Measurements from ENCODE around the gene TAT. TPM values are rescaled to one million over a fixed set of nuclear protein-coding genes. Genes with fewer than 3 reads are reported as not detected.
"Not testable (repeated sequence)": the region's sequence is repeated elsewhere in the genome, so short reads cannot be mapped to it uniquely, and the experiment has no call there.

TAT gene
- total RNA-seq, 1 experiment from 2014 or later: not detected

DNA sequence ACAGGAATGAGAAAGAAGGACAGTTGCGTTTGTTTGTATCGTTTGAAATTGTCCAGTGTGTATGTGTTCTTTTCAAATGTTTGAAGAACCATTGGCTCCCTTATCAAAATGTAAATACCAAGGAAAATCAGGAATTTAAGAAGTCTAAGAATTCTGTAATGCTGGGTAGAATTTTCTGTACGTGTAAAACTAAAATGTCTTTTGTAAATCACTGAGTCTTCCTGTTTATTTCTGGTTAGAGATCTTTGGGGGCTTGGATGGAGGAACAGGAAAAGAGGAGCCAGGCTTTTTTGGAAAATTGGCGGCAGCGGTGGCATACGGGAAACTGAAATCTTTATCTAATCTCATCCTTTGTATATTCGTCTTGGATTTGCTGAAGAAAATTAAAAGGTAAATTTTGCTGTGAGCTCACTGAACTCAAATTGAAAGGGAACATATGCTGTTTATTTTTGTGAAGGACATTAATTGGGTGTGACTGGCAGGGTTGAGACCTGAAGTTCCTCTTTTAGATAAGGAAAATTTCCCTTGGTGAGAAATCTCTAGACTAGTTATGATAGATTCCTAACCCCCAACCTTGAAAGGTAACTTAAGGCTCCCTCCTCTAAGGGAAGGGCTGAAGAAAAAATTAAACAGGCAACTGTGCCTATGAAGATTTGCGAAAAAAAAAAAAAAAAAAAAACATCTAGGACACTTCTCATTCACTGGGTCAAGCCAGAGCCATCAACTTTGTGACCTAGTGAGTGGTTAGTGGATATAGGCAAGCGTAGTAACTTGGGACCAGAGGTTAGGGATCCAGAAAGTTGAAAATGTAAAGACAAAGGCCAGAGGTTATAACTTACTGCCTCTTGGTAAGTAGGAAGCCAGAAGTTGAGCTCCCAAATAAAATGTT, 10.8 kb downstream of the TAT start:
- peaks cover 10% of the 10 kb centered on the region for H3K4me1 ChIP-seq (ENCODE audit: insufficient read depth, low read length, poor library complexity, severe bottlenecking)
- no peaks in the 10 kb centered on the region for H3K9me3 ChIP-seq (ENCODE audit: low read depth, low read length, poor library complexity, severe bottlenecking)
- no peak overlapping the region for H3K27ac ChIP-seq (ENCODE audit: low read depth, low read length, poor library complexity, severe bottlenecking)
- ChIA-PET CTCF (interaction anchor here (1.7 kb wide), 1 partner anchor 45 kb away, joined by 11 read pairs; no protein-coding TSS in a partner anchor), POLR2A (ENCODE audit: low non-redundant PET) (no interaction called here)
- no peaks in the 10 kb centered on the region for H3K27me3 ChIP-seq (replicated peaks; ENCODE audit: insufficient read depth, low read depth, low read length, poor library complexity)
- TF ChIP-seq EZH2 (IDR thresholded peaks at IDR 0.05; ENCODE audit: borderline replicate concordance, low read depth, low read length, poor library complexity, severe bottlenecking): no peak
- TF ChIP-seq, protein P1, sequence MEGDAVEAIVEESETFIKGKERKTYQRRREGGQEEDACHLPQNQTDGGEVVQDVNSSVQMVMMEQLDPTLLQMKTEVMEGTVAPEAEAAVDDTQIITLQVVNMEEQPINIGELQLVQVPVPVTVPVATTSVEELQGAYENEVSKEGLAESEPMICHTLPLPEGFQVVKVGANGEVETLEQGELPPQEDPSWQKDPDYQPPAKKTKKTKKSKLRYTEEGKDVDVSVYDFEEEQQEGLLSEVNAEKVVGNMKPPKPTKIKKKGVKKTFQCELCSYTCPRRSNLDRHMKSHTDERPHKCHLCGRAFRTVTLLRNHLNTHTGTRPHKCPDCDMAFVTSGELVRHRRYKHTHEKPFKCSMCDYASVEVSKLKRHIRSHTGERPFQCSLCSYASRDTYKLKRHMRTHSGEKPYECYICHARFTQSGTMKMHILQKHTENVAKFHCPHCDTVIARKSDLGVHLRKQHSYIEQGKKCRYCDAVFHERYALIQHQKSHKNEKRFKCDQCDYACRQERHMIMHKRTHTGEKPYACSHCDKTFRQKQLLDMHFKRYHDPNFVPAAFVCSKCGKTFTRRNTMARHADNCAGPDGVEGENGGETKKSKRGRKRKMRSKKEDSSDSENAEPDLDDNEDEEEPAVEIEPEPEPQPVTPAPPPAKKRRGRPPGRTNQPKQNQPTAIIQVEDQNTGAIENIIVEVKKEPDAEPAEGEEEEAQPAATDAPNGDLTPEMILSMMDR (conservative IDR thresholded peaks at IDR 0.05; ENCODE audit: low read depth, low read length): no peak
- intact Hi-C loops (cut with micrococcal nuclease; ENCODE audit: unreplicated experiment): loop anchor here (5.0 kb wide), 1 partner anchor 81 kb away; no protein-coding TSS in a partner anchor
- no TSS peak for BruUV-seq (replicated peaks)
- H3K4me3 ChIP-seq (ENCODE audit: low read depth, low read length, poor library complexity, severe bottlenecking): peak overlapping the region; percentile 55
- DNase-seq (ENCODE audit: low spot score): no peak
- no peaks in the 10 kb centered on the region for H3K36me3 ChIP-seq (ENCODE audit: insufficient read depth, low read length, poor library complexity, severe bottlenecking)

GRCh38 chr16:71564335-71564967, 12.4 kb downstream of the TAT start:
- intact Hi-C loops (cut with micrococcal nuclease; ENCODE audit: unreplicated experiment): no loop called here
- DNase-seq (ENCODE audit: low spot score): no peak
- H3K4me1 ChIP-seq (ENCODE audit: insufficient read depth, low read length, poor library complexity, severe bottlenecking): peaks cover 10% of the 10 kb centered on the region
- BruUV-seq (replicated peaks): no TSS peak
- H3K9me3 ChIP-seq (ENCODE audit: low read depth, low read length, poor library complexity, severe bottlenecking): no peaks in the 10 kb centered on the region
- H3K36me3 ChIP-seq (ENCODE audit: insufficient read depth, low read length, poor library complexity, severe bottlenecking): no peaks in the 10 kb centered on the region
- peak overlapping the region; percentile 55 for H3K4me3 ChIP-seq (ENCODE audit: low read depth, low read length, poor library complexity, severe bottlenecking)
- CTCF ChIA-PET: interaction anchor here (0.7 to 1.7 kb wide), 4 partner anchors 47 to 397 kb away, joined by 3 to 11 read pairs (median 6); no protein-coding TSS in a partner anchor
- H3K27ac ChIP-seq (ENCODE audit: low read depth, low read length, poor library complexity, severe bottlenecking): no peak overlapping the region
- no peaks in the 10 kb centered on the region for H3K27me3 ChIP-seq (replicated peaks; ENCODE audit: insufficient read depth, low read depth, low read length, poor library complexity)
- TF ChIP-seq, protein P1 (conservative IDR thresholded peaks at IDR 0.05; ENCODE audit: low read depth, low read length): no peak
- TF ChIP-seq EZH2 (IDR thresholded peaks at IDR 0.05; ENCODE audit: borderline replicate concordance, low read depth, low read length, poor library complexity, severe bottlenecking): no peak
- POLR2A ChIA-PET (ENCODE audit: low non-redundant PET): interaction anchor here (0.7 kb wide), 1 partner anchor 756 kb away, joined by 5 read pairs; no protein-coding TSS in a partner anchor

DNA sequence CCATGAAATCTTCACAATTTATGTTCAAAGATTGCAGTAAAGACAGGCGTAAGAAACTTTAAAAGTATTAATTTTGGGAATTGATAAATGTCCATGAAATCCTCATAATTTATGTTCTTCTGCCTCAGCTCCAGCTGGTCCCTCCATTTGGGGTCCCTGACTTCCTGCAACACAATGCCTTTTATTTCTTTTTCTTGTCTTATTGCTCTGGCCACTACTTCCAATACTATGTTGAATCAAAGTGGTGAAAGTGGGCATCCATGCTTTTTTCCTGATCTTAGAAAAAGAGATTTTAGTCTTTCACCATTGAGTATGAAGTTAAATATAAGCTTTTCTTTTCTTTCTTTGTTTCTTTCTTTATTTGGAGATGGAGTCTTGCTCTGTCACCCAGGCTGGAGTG, 14.3 kb downstream of the TAT start:
- H3K4me3 ChIP-seq (ENCODE audit: low read depth, low read length, poor library complexity, severe bottlenecking): no peak overlapping the region
- H3K36me3 ChIP-seq (ENCODE audit: insufficient read depth, low read length, poor library complexity, severe bottlenecking): no peaks in the 10 kb centered on the region
- intact Hi-C loops (cut with micrococcal nuclease; ENCODE audit: unreplicated experiment): no loop called here
- ChIA-PET CTCF (no interaction called here), POLR2A (ENCODE audit: low non-redundant PET) (no interaction called here)
- peaks cover 6% of the 10 kb centered on the region for H3K27me3 ChIP-seq (replicated peaks; ENCODE audit: insufficient read depth, low read depth, low read length, poor library complexity)
- DNase-seq (ENCODE audit: low spot score): no peak
- no peak overlapping the region for H3K27ac ChIP-seq (ENCODE audit: low read depth, low read length, poor library complexity, severe bottlenecking)
- H3K9me3 ChIP-seq (ENCODE audit: low read depth, low read length, poor library complexity, severe bottlenecking): no peaks in the 10 kb centered on the region
- no peak for TF ChIP-seq EZH2 (IDR thresholded peaks at IDR 0.05; ENCODE audit: borderline replicate concordance, low read depth, low read length, poor library complexity, severe bottlenecking)
- TF ChIP-seq, protein P1 (conservative IDR thresholded peaks at IDR 0.05; ENCODE audit: low read depth, low read length): no peak
- BruUV-seq (replicated peaks): no TSS peak
- peaks cover 10% of the 10 kb centered on the region for H3K4me1 ChIP-seq (ENCODE audit: insufficient read depth, low read length, poor library complexity, severe bottlenecking)

DNA sequence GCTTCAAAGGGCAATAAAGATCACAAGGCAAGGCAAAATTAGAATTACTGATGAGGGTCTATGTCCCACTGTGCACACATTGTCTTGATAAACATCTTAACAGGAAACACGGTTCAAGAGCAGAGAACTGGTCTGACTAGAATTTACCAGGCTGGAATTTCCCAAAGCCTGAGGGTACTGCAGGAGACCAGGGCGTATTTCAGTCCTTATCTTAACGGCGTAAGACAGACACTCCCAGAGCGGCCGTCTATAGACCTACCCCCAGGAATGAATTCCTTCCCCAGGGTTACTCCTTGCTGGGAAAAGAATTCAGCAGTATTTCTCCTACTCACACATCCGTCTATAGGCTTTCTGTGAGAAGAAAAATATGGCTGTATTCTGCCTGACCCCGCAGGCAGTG, 15.0 kb downstream of the TAT start:
- DNase-seq (ENCODE audit: low spot score); BruUV-seq (replicated peaks); POLR2A ChIA-PET (ENCODE audit: low non-redundant PET); H3K27me3 ChIP-seq (replicated peaks; ENCODE audit: insufficient read depth, low read depth, low read length, poor library complexity); intact Hi-C loops (cut with micrococcal nuclease; ENCODE audit: unreplicated experiment); H3K4me3 ChIP-seq (ENCODE audit: low read depth, low read length, poor library complexity, severe bottlenecking); H3K9me3 ChIP-seq (ENCODE audit: low read depth, low read length, poor library complexity, severe bottlenecking); H3K27ac ChIP-seq (ENCODE audit: low read depth, low read length, poor library complexity, severe bottlenecking); CTCF ChIA-PET; H3K36me3 ChIP-seq (ENCODE audit: insufficient read depth, low read length, poor library complexity, severe bottlenecking): not testable (repeated sequence)
- H3K4me1 ChIP-seq (ENCODE audit: insufficient read depth, low read length, poor library complexity, severe bottlenecking): peaks cover 10% of the 10 kb centered on the region

Measured in A673 (cell line).